Measurements from ENCODE around the gene GNPTG.

DNA sequence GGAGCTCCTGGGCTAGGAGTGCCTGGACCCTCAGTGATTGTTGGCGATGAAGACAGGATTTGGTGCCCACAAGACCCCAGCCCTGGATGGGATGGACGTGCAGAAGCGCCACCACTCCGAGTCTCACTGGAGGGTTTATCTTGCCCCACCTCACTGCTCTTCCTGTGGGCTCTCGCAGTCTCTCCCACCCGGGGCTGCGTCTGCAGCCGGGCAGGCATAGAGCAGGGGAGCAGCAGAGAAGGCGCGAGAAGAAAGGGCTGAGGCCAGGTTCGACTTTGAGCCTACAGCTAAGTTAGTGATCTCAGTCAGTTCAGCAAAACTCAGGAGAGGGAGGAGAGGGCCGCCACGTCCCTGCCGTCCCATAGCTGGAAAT is 35.7 kb upstream of the GNPTG start:
- TF ChIP-seq, protein P1, sequence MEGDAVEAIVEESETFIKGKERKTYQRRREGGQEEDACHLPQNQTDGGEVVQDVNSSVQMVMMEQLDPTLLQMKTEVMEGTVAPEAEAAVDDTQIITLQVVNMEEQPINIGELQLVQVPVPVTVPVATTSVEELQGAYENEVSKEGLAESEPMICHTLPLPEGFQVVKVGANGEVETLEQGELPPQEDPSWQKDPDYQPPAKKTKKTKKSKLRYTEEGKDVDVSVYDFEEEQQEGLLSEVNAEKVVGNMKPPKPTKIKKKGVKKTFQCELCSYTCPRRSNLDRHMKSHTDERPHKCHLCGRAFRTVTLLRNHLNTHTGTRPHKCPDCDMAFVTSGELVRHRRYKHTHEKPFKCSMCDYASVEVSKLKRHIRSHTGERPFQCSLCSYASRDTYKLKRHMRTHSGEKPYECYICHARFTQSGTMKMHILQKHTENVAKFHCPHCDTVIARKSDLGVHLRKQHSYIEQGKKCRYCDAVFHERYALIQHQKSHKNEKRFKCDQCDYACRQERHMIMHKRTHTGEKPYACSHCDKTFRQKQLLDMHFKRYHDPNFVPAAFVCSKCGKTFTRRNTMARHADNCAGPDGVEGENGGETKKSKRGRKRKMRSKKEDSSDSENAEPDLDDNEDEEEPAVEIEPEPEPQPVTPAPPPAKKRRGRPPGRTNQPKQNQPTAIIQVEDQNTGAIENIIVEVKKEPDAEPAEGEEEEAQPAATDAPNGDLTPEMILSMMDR (IDR thresholded peaks at IDR 0.05; ENCODE audit: low read depth, low read length): no peak
- no peak for TF ChIP-seq POLR2A (IDR thresholded peaks at IDR 0.05; ENCODE audit: extremely low read depth, insufficient read length)
- TF ChIP-seq, protein P2, sequence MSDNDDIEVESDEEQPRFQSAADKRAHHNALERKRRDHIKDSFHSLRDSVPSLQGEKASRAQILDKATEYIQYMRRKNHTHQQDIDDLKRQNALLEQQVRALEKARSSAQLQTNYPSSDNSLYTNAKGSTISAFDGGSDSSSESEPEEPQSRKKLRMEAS (IDR thresholded peaks at IDR 0.05; ENCODE audit: low read depth, low read length): no peak
